ENCODE results near the gene MSI2.

Gene MSI2

DNA sequence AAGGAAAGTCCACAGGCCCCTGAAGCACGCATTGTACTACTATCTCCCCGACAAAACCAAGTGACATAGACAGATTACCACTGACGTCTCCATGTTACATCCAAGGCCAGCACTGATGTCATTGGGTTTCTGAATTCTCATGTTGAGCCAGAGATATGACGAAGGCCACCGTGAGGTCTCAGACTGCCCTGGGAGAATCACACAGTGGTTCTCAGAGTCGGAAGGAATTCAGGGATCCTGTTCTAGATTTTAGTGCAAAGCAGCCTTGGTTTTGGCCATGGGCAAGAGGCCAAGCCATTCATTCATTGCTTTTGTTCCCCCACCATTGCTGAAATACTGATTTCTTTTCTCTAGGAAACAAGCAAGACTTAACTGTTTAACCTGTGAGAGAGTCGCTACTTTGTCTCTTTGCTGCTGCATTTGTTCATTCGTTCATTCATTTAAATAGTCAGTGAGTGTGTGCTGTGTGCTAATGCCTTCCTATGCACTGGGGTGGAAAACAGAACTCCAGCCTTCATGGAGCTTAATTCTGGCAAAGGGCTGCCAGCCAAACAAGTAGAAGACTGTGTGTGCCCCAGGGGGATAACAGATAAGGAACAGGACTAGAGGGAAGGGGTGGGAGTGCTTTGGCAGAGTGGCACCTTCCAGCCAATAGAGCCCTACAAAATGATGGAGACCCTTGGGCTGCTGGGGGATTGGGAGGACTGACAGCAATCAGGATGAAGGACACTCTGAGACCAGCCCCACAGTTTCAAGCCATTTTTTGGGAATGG is 222.3 kb downstream of the MSI2 start:
- no peak for DNase-seq
- in situ Hi-C loops (cut with MboI; ENCODE audit: low pct_unique_long_range_greater_than_20kb, low sequenced_read_pairs): no loop called here

DNA sequence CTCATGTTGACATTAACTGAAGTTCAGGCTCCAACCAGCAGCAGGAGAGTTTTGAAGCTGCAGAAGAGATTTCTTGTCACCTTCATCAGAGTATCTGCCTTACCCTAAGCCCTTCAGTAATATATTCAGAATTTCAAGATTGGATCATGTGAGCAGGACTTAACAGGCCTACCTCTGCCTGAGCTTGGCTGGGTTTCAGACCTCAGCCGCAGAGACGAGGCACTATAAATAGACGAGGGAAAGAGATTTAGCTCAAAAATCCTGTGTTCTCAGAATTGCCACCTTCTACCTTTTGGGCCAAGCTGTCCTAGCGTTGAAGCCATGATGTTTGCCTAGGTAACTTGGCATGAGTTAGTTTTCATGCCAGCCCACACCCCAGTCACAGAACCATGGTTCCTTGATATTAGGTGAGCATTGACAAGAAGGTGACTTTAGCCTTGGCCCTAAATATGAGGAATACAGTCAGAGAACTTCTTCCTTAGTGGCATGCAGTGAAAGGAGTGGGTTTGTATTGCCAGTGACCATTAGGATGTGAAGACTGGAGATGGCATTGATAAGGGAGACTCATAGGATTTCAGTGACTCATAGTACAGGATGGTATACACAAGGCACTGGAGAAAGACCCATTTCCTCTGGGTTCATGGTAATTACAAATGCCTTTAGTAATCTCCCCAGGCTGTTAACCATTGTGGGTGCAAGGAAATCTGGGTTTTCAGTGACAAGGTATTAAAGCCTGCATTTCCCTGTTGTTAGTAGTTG is 224.3 kb downstream of the MSI2 start:
- no peak for DNase-seq

DNA sequence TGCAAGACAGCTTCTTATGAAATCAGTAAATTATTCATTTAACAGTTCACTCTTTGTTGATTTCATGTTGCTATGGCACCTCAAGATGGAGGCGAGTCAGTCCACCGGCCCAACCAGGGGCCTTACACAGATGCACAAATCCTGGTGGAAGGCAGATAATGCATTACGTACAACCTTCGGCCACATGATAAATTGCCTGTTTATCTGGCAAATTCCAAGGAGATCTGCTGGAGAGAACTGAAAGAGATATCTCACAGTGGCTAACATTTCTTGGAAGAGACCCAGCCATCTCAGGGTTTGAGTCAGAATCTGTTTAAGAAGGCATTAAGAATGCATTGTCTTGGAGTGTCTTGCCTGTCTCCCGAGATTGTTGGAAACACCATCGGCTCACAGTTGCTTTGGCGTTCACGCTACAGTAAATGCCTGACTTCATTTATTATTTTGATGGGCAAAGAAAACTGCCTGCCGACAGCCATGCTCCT is 225.6 kb downstream of the MSI2 start:
- in situ Hi-C loops (cut with MboI; ENCODE audit: low pct_unique_long_range_greater_than_20kb, low sequenced_read_pairs): no loop called here
- no peak for DNase-seq

More for the DNA sequence above, 224.3 kb downstream of the MSI2 start:
- in situ Hi-C loops (cut with MboI; ENCODE audit: low pct_unique_long_range_greater_than_20kb, low sequenced_read_pairs): no loop called here

DNA sequence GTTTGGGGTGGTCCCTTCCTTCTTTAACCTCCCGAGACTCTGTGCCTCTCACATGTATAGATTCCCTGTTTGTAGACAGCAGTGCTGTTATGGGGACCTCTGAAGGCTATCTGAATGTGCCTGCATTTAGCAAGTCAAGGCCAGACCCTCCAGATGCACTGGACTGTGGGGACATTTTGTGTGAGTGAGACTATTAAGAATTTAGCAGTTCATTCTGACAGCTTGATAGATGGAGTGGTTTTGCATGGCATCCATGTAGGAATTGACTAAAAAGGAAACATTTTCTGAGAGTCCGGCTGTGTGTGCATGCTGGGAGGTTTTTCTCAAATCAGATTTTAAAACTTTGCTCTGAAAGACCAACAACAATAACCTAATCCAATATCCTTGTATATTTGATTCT is 226.3 kb downstream of the MSI2 start:
- in situ Hi-C loops (cut with MboI; ENCODE audit: low pct_unique_long_range_greater_than_20kb, low sequenced_read_pairs): no loop called here
- DNase-seq: no peak

DNA sequence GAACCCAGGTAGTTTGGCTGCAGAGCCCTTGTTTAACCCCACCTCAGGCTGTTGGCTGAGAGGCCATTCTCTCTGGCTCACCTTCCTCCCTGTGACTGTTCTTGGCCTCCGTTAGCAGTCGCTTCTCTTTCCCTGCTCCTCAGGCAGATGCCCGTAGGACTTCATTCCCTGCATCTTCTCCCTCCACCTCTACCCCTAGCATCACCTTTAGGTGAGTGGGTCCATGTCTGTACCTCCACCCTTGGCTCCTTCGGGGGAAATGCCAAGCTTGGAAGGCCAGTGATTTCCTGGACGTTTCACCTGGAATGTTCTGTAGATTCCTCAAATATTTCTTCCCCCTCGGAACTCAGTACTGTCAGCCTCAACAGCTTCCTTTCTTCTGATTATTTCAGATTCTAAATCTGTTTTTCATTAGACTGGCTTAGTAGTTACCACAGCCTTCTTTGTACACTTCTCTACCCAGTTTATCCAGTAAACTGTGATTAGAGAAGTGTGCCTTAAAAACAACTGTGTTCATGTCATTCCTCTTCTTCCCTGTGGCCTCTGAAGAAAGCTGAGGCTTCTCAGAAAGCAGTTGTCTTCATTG is 227.9 kb downstream of the MSI2 start:
- in situ Hi-C loops (cut with MboI; ENCODE audit: low pct_unique_long_range_greater_than_20kb, low sequenced_read_pairs): no loop called here
- no peak for DNase-seq

DNA sequence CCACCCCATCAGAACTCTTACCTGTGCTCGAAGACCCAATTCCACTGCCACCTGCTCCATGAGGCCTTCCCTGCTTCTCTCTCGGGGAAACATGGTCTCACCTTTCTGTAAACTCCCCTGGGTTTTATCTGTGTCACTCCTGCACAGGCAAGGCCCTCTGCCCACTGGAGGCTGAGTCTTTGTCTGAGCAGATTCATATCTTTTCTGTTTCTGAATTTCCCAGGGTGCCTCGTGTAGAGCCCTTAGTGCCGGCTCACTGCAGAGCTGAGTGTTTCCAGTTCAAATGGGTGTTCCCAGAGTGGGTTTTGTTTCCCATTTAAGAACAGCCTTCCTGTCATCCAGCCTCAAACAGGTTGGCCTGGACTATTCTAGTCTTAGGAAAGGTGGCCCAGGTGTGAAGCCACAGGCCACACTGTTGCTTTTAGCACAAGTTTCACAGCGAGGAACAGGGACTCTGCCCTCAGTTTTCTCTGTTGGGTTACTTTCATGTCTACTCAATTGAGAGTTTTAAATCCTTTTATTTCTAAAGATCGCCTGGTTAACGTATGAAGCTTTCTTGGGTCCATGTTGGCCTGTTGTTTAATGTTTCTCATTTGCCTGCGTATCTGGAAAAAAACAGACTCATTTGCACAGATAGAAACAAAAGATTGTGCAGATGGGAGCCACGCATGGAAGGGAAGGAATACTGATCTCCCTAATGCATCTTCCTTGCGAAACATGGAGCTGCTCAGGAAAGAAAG is 228.7 kb downstream of the MSI2 start:
- in situ Hi-C loops (cut with MboI; ENCODE audit: low pct_unique_long_range_greater_than_20kb, low sequenced_read_pairs): no loop called here
- DNase-seq: no peak

DNA sequence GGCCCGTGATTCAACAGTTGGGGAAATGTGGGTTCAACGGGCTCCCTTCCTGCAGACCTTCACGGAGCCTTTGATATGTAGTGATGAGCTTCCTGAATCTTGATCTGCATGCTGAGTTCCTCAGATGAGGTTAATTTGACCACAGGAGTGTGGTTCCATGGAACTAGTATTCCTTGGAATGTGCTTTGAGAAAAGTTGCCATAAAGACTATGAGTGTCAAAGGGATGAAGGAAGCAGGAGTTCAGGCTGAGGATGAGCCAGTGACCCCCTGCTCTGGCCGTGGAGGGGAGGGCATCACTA is 229.2 kb downstream of the MSI2 start:
- in situ Hi-C loops (cut with MboI; ENCODE audit: low pct_unique_long_range_greater_than_20kb, low sequenced_read_pairs): no loop called here

DNA sequence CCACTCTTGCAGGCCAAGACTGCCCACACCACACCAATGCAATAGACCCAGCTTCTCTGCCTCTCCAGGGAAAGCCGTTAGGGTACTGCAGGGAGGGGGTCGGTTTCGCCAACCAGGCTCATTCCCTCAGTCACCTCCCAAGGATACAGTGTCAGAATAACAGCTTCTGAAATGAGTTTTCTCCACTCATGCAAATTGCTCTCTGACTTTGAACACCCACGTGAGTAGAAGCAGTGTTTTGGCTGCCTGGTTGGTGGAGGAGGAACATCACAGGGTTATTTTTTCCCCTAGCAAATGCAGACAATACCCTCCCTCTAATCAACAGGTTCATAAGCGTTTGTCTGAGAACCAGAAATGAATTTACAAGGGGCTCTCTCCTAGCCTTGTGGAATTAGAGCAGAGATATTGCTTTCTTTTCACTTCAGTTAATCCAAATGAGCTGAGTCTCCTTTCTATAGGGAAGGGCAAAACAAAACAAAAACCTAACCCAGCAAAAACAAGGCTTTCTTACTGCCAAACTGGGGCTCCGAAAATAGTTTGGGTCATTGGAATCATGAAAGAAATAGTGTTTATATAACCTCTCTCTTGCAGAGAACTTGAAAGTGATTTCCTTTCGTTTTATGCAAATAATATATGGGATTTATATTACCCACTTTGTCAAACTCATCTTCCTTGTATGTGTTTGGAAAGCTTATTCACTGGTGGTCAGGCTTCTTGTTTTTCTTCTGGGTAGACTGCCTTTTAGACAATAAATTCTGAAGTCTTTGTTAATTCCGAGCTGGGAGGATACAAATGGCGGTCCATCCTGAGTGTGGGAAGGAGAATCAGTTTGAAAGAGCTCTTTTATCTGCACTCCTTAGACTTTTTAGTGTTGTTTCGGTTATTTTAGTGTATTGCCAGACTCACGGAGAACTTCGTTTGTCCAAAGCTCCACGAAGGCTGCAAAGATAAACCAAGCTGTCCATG is 229.9 kb downstream of the MSI2 start:
- in situ Hi-C loops (cut with MboI; ENCODE audit: low pct_unique_long_range_greater_than_20kb, low sequenced_read_pairs): no loop called here
- DNase-seq: no peak

More for the DNA sequence above, 229.2 kb downstream of the MSI2 start:
- no peak for DNase-seq

DNA sequence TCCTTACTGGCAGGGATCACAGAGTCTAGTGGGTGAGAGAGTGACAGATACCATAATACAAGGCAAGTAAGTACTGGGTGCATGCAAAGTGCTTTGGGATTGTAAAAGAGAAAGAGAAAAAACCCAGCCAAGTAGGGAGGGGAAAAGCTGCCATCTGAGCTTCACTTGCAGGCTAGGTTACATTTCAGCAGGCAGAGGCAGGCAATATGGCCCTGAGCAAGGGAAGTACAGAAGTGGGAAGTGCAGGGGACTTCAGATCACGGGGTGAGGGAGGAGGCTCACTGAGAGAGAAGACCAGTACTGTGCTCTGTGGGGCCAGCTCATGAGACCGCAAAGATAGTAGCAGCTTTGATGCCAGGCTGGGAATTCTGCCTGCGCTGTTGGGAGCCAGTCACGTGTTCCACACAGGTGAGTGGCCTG is 230.6 kb downstream of the MSI2 start:
- in situ Hi-C loops (cut with MboI; ENCODE audit: low pct_unique_long_range_greater_than_20kb, low sequenced_read_pairs): no loop called here
- DNase-seq: peak; percentile 29

DNA sequence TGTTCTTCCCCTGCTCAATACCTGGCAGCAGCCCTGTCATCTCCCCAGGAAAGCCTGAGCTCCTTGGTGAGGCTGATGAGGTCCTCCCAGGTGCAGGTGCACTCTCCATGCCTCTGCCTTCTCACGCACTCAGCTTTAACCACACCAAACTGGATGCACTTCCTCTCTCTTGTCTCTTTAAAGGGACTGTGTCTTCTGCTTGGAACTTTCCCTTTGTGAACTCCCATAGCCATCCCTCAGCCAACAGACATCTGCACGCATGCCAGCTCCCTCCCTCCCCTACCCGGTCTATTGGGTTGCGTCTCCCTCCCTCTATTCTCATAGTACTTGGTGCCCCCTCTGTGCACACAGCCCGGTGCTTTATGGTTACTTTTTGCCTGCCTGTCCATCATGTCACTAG is 231.2 kb downstream of the MSI2 start:
- in situ Hi-C loops (cut with MboI; ENCODE audit: low pct_unique_long_range_greater_than_20kb, low sequenced_read_pairs): no loop called here
- DNase-seq: no peak

DNA sequence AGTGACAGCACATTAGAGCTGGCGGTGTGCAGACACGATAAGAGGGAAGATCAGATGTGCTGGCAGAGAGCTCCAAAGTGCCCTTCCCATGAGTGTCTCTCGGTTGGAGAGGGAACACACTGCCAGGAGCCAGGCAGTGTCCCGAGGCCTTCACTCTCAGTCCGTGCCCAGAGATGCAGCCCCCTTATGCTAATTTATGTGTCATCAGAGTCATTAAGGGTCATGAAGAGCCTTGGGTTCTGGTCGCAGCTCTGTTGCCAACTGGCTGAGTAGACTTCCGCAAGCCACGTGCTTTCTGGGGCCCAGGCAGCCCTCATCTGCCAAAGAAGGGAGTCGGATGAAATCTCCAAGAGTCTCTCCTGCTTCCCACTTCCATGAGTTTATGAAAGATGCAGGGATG is 232.5 kb downstream of the MSI2 start:
- DNase-seq: no peak
- in situ Hi-C loops (cut with MboI; ENCODE audit: low pct_unique_long_range_greater_than_20kb, low sequenced_read_pairs): no loop called here

DNA sequence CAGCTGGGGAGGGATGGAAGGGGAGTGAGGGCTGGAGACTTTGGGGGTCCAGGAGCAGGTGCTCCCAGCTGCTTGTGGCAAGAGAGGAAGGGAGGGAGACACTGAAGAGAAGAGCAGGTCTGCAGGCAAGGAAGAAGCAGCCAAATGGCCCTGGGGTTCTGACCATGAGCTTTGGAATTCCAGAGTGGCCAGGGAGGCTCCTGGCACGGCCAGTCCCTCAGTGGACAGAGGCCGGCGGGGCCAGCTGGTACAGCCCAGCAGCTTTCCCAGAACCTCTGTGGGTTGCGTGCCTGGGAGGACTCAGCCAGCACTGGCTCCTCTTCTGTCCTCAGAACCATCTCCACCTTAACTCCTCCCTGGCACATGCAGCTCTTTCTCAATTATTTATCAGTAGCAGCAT is 233.0 kb downstream of the MSI2 start:
- no peak for DNase-seq
- in situ Hi-C loops (cut with MboI; ENCODE audit: low pct_unique_long_range_greater_than_20kb, low sequenced_read_pairs): no loop called here

DNA sequence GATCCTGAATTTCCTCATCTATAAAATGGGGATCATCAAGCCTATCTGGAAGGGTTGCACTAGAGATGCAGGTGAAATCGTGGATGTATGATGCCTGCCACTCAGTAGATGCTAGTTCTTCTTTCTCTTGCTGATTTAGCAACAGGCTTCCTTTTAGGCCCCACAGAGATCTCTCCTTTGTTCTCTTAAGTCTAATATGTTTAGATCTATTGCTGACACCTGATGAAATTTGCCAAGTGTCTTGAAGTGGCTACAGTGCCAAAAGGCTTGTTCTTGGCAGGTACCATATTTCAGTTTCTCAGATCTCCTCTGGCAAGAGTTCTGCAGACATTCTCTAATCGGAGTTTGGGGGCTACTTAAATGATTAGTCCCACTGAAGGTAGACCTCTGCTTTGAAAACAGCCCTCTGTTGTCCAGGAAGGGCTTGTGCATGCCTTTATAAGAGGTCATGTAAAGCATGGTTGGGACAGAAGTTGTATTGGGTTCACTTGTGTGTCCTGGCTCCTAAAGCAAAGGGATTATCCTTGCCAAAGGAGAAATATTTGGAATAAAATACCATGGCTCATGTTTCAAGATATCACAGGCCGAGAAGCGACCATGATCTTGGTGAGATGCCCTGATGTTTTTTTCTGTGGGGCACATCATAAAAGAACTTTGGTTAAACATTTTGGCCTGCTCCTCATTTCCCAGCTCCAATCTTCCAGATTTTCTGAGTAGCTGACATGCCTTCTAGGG is 234.0 kb downstream of the MSI2 start:
- in situ Hi-C loops (cut with MboI; ENCODE audit: low pct_unique_long_range_greater_than_20kb, low sequenced_read_pairs): no loop called here
- DNase-seq: no peak

DNA sequence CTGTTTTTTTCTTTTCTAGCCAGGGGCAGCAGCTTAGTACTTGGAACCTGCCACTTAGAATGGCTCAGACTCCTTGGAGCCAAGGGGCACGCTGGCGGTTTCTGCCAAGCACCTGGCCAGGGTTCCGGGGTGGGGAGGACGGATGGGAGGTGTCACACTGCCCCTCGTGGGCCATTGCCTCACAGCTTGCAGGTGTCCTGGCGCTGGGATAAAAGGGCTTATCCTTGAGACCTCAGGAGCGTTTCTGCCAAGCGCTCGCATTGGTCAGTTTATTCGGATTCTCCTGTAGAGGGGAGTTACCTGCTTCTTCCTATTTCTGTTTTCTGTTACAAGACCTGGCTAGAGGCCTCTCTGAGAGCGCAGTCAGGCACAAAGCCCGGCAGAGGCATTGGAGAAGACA is 234.6 kb downstream of the MSI2 start:
- no peak for DNase-seq
- in situ Hi-C loops (cut with MboI; ENCODE audit: low pct_unique_long_range_greater_than_20kb, low sequenced_read_pairs): no loop called here

DNA sequence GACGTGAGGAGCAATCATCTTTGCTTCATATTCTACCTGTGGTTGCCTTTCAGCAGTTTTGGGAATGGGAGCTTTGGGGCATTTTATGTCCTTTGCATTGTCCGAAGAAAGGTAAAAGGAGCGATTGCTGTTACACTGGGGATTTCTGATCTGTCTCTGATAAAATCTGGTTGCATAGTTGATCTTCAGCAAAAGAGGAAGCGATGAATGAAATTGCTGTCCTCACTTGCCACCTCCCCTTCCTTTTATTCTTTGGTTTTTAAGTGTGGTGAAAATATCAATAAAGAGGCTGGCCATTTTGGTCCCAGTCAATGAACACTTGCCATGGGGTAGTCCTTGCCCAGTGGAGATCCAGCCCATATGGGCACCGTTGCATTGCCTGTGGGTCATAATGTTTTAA is 236.8 kb downstream of the MSI2 start:
- DNase-seq: peak; percentile 67

DNA sequence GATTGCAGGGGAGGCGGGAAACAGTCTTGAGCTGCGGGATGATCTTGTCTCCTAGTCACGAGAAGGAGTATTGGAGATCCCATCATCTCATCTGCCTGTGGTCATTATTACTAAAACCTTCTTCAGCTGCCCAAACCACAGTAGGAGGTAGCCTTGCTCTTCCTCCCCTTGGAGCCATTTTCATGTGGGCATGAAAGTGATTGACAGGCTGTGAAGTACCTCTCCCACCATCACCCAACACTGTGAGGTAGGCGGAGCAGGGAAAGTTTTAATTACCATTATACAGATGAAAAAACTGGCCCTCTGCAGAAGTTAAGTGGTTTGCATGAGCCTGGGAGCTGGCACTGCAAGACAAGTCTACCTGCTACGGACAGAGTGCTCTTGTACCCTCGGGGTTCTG is 237.3 kb downstream of the MSI2 start:
- no peak for DNase-seq
- in situ Hi-C loops (cut with MboI; ENCODE audit: low pct_unique_long_range_greater_than_20kb, low sequenced_read_pairs): no loop called here

More for the DNA sequence above, 236.8 kb downstream of the MSI2 start:
- in situ Hi-C loops (cut with MboI; ENCODE audit: low pct_unique_long_range_greater_than_20kb, low sequenced_read_pairs): no loop called here

DNA sequence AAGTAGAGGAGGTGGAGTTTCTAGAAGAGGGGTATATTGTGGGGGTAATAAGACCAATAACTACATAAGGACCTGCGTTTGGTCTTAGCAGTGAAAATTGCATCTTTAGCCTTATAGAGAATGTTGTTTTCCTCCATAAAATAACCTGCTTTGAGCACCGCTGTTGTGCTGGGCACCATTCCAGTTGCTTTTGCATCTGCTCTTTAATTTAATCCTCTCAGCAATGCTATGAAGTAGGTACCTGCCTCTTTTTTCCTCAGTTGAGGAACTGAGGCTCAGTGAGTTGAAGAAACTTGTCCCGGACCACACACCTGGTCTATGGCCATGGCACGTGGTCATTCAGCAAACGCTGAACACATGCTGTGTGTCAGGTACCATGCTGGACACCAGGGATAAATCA is 238.1 kb downstream of the MSI2 start:
- DNase-seq: no peak
- in situ Hi-C loops (cut with MboI; ENCODE audit: low pct_unique_long_range_greater_than_20kb, low sequenced_read_pairs): no loop called here

DNA sequence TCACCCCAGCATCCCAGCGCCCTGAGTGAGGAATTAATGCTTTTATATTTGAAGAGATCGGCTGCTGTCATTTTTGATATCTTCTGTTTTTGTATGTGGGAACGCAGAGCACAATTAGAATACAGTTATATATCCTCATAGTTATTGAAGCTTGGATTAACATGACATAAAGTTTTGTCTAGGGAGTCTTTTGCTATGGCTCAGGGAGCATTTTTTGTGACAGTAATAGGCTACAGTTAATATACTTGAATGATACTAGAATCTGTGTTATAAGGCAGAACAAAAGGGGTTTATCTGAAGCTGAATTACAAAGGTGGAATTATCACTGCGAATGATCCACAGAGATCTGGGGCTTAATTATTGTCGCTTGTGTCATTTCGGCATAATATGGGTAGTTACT is 239.4 kb downstream of the MSI2 start:
- in situ Hi-C loops (cut with MboI; ENCODE audit: low pct_unique_long_range_greater_than_20kb, low sequenced_read_pairs): no loop called here
- no peak for DNase-seq
